ENCODE measurements around the gene NAPSA. TPM values are rescaled to one million over a fixed set of nuclear protein-coding genes. Genes with fewer than 3 reads are reported as not detected.

NAPSA gene
- total and polyA plus RNA-seq, 10 of the 15 experiments (the other 5 are each of a cell fraction or from before 2014, with no cell fraction given) = 6.7 to 45.4 (median 17.1) TPM

DNA sequence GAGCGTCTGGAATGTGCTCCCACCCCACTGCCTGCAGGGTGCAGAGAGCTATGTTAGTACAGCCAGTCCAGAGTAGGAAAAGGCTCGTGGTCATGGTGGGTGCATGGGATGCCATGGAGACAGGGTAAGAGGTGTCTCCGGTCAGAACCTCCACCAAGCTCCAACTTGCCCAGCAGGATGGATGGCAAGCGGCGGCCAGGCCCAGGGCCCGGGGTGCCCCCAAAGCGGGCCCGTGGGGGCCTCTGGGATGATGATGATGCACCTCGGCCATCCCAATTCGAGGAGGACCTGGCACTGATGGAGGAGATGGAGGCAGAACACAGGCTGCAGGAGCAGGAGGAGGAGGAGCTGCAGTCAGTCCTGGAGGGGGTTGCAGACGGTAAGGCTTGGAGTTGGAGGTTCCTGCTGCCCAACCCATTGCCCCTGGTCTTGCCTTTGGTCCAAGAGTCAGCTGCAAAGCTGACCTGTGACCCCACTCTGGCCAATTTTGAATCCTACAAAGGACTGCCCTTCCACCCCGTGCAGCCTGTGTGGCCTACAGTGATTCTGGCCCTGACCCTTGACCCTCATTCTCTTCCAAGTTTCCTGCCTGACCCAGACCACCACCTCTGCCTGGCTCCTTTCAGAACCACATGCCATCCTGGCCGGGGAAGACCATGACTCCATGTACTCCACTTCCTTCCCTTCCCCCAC lies 33.4 kb upstream of the NAPSA start:
- no peak overlapping the region for H3K27ac ChIP-seq (ENCODE audit: control insufficient read depth, insufficient read depth)
- FAIRE-seq = no peak
- DNase-seq (ENCODE audit: low read depth, low spot score) = no peak
- no peak overlapping the region for H2AFZ ChIP-seq (ENCODE audit: control insufficient read depth, low read depth, low read length)
- no peak for ATAC-seq
- BruUV-seq (replicated peaks) = no TSS peak
- no peaks in the 10 kb centered on the region for H4K20me1 ChIP-seq (ENCODE audit: control insufficient read depth, insufficient read depth)
- no peaks in the 10 kb centered on the region for H3K27me3 ChIP-seq (replicated peaks in 1 of 2; ENCODE audit: control insufficient read depth in 2 of 2, insufficient read depth in 2 of 2, low read length in 1 of 2)
- H3K4me3 ChIP-seq = no peak overlapping the region
- CTCF ChIA-PET = no interaction called here
- H3K9me3 ChIP-seq (replicated peaks; ENCODE audit: control insufficient read depth, insufficient read depth, low read length) = no peaks in the 10 kb centered on the region
- no peaks in the 10 kb centered on the region; the same call in 1 of the 2 replicates for H3K79me2 ChIP-seq (ENCODE audit: control insufficient read depth, insufficient read depth, low read length)
- no peak overlapping the region for H3K9ac ChIP-seq (ENCODE audit: control insufficient read depth, insufficient read depth, low read length)
- POLR2A ChIA-PET = interaction anchor here (0.6 kb wide), 1 partner anchor 410 kb away, joined by 3 read pairs; no protein-coding TSS in a partner anchor
- no peak overlapping the region for H3K4me2 ChIP-seq (ENCODE audit: control insufficient read depth, insufficient read depth)
- in situ Hi-C loops (cut with MboI) (no loop called here), intact Hi-C loops (cut with micrococcal nuclease; ENCODE audit: unreplicated experiment) (no loop called here)
- H3K4me1 ChIP-seq (ENCODE audit: control insufficient read depth, insufficient read depth, low read length) = no peaks in the 10 kb centered on the region
- RAD21 ChIA-PET (ENCODE audit: unreplicated experiment) = interaction anchor here (0.9 kb wide), 1 partner anchor 13 kb away, joined by 5 read pairs; no protein-coding TSS in a partner anchor
- WGBS (ENCODE audit: insufficient coverage, insufficient replicate concordance, low lambda C conversion rate, missing lambda C conversion rate) = 90% methylated on average over 9 of the region's 13 CpGs
- H3K36me3 ChIP-seq (ENCODE audit: control insufficient read depth in 2 of 2, insufficient read depth in 2 of 2, low read length in 1 of 2) = peaks cover under 1 to 32% of the 10 kb centered on the region in 2 experiments; a peak in 3 of 4 replicates
- SMC1A ChIA-PET (ENCODE audit: uncharacterized antibody, unreplicated experiment) = no interaction called here
- TF ChIP-seq RELB (IDR thresholded peaks at IDR 0.05; ENCODE audit: low read depth) (no peak), TCF12 (IDR thresholded peaks at IDR 0.05; ENCODE audit: low read depth, low read length) (no peak), KLF5 (IDR thresholded peaks at IDR 0.05; ENCODE audit: partially characterized antibody) (no peak), ZSCAN29 (IDR thresholded peaks at IDR 0.05) (no peak), RB1 (IDR thresholded peaks at IDR 0.05; ENCODE audit: borderline replicate concordance) (no peak), RCOR1 (conservative IDR thresholded peaks at IDR 0.05; ENCODE audit: low read depth, low read length) (no peak), POU2F2 (IDR thresholded peaks at IDR 0.05; ENCODE audit: borderline replicate concordance, low read depth, low read length) (no peak), CHD2 (IDR thresholded peaks at IDR 0.05; ENCODE audit: borderline replicate concordance, low read depth, low read length) (no peak), FOS (IDR thresholded peaks at IDR 0.05; ENCODE audit: borderline replicate concordance, extremely low read depth, insufficient read length) (no peak), NR2C2 (IDR thresholded peaks at IDR 0.05; ENCODE audit: borderline replicate concordance, control insufficient read depth, insufficient read length, low read depth) (no peak), POLR2AphosphoS5 (IDR thresholded peaks at IDR 0.05; ENCODE audit: low read length) (no peak)
- TF ChIP-seq, protein P1, sequence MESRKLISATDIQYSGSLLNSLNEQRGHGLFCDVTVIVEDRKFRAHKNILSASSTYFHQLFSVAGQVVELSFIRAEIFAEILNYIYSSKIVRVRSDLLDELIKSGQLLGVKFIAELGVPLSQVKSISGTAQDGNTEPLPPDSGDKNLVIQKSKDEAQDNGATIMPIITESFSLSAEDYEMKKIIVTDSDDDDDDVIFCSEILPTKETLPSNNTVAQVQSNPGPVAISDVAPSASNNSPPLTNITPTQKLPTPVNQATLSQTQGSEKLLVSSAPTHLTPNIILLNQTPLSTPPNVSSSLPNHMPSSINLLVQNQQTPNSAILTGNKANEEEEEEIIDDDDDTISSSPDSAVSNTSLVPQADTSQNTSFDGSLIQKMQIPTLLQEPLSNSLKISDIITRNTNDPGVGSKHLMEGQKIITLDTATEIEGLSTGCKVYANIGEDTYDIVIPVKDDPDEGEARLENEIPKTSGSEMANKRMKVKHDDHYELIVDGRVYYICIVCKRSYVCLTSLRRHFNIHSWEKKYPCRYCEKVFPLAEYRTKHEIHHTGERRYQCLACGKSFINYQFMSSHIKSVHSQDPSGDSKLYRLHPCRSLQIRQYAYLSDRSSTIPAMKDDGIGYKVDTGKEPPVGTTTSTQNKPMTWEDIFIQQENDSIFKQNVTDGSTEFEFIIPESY (IDR thresholded peaks at IDR 0.05) = no peak
- TF ChIP-seq, protein P2, sequence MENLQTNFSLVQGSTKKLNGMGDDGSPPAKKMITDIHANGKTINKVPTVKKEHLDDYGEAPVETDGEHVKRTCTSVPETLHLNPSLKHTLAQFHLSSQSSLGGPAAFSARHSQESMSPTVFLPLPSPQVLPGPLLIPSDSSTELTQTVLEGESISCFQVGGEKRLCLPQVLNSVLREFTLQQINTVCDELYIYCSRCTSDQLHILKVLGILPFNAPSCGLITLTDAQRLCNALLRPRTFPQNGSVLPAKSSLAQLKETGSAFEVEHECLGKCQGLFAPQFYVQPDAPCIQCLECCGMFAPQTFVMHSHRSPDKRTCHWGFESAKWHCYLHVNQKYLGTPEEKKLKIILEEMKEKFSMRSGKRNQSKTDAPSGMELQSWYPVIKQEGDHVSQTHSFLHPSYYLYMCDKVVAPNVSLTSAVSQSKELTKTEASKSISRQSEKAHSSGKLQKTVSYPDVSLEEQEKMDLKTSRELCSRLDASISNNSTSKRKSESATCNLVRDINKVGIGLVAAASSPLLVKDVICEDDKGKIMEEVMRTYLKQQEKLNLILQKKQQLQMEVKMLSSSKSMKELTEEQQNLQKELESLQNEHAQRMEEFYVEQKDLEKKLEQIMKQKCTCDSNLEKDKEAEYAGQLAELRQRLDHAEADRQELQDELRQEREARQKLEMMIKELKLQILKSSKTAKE (IDR thresholded peaks at IDR 0.05; ENCODE audit: low read depth, poor library complexity, severe bottlenecking) = no peak
- TF ChIP-seq, protein P3, sequence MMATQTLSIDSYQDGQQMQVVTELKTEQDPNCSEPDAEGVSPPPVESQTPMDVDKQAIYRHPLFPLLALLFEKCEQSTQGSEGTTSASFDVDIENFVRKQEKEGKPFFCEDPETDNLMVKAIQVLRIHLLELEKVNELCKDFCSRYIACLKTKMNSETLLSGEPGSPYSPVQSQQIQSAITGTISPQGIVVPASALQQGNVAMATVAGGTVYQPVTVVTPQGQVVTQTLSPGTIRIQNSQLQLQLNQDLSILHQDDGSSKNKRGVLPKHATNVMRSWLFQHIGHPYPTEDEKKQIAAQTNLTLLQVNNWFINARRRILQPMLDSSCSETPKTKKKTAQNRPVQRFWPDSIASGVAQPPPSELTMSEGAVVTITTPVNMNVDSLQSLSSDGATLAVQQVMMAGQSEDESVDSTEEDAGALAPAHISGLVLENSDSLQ (IDR thresholded peaks at IDR 0.05) = no peak
- TF ChIP-seq, protein P4, sequence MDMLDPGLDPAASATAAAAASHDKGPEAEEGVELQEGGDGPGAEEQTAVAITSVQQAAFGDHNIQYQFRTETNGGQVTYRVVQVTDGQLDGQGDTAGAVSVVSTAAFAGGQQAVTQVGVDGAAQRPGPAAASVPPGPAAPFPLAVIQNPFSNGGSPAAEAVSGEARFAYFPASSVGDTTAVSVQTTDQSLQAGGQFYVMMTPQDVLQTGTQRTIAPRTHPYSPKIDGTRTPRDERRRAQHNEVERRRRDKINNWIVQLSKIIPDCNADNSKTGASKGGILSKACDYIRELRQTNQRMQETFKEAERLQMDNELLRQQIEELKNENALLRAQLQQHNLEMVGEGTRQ (IDR thresholded peaks at IDR 0.05; ENCODE audit: borderline replicate concordance, low read depth, low read length) = no peak

All from GM12878 (cell line).